ENCODE results near the gene ADGRL1.

- TF ChIP-seq CTCF (IDR thresholded peaks at IDR 0.05) (no peak), POLR2A (IDR thresholded peaks at IDR 0.05) (no peak)
Observed at GRCh38 chr19:14222886-14223285, 16.9 kb upstream of the ADGRL1 start.
